ENCODE results near the gene BIRC5.

BIRC5 gene

DNA sequence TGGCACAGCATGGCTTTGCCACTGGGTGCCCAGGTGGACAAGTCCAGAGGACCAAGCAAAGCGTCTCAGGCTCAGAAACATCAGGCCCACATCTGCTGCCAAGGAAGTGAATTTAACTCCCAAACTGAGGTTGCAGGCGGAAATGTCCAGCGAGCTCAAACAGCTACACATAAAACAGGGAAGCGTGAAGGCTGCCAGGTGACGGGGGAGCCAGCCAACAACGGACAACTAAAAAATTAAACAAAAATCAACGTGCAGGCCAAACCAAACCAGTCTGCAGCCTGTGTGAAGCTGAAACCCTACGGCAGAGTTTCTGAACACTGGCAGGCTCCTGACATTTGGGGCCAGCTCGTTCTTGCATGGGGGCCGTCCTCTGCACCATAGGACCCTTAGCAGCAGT, 29.7 kb upstream of the BIRC5 start:
- DNase-seq = no peak

DNA sequence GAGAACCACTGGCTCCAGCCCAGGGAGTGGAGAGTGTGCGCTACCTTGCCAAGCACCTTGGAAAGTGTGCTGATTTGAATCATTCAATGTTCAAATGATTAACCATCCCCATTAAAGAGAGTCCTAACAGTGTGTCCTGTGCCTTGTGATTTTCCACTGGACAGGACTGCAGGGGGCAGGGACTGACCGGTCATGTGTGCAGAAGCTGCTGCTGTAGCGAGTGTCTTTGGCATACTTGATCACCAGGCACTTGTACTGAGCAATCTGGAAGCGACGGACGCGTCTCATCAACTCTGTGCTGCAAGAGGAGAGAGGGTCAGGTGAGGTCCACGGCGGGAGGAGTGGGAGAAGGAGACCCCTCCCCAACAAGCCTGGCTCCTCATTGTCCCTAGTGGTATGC, 29.2 kb upstream of the BIRC5 start:
- DNase-seq = no peak

DNA sequence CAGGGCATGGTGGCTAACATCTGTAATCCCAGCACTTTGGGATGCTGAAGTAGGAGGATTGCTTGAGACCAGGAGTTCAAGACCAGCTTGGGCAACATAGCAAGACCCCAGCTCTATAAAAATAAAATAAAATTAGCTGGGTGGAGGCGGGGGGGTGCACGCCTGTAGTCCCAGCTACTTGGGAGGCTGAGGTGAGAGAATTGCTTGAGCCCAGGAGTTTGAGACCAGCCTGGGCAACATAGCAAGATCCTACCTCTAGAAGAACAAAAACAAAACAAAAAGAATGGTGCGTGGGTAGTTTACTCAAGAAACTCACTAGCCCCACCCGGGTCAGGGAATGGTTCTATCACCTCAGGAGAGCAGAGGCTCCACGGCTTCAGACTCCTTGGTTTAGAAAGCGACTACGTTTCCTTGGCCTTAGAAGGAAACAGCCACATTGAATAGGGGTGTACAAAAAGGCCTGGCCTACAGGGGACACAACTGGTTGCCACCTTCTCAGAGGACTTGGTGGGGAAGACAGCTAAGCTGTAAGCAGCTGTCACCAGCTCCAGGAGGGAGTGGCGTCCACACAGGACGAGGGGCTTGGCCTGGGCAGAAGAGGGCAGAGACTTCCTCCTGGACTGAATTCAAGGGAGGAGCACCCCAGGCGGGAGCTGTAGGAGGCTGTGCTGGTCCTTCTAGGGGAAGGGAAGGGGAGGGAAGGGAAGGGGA, 27.9 kb upstream of the BIRC5 start:
- DNase-seq = peak; percentile 71

DNA sequence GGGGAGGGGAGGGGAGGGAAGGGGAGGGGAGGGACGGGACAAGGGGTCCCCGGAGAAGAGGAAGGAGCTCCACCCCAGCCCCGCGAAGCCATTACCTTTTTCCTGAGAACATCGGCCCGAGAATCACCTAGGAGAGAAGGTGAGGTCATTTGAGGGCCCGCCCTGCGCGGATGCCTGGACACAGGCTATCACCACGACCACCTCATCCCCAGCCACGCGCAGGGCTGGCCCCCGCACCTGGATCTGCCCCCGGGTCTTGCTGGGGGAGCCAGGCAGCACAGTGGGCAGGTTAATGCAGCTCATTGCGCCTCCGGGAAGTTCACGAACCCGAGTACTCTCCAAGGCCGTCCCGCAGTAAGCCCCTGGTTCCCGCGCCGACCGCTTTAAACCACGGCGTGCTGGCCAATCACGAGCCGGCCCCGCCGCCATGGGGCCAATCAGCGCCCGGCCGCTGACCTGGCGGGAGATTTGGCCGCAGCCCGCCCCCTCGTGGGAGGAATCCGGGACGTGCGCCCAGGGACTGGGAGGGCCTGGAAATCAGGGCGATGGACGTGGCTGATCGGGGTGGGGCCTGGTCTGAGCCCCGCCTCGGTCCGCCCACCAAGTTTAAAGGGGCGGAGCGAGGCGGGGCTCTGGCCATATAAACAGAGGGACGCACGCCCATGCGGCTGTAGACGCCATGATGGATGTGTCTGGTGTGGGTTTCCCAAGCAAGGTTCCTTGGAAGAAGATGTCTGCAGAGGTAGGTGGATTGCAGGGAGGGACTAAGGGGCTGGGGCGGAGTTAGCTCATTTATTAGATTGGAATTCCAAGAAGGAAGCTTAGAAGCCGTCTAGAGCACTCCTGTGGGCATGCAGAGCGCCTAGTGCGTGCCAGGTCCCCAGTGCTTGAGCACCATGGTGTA, 27.1 kb upstream of the BIRC5 start, which contains the start of the genes AFMID and TK1:
AFMID (plus strand) TSS at position 671 of the 904 bp plus-strand sequence; CDS start at position 680, 9 bp downstream.
TK1 (minus strand) TSS at position 361 of the 904 bp plus-strand sequence; CDS start at position 303, 58 bp downstream.
- peak; percentile 99 for DNase-seq

DNA sequence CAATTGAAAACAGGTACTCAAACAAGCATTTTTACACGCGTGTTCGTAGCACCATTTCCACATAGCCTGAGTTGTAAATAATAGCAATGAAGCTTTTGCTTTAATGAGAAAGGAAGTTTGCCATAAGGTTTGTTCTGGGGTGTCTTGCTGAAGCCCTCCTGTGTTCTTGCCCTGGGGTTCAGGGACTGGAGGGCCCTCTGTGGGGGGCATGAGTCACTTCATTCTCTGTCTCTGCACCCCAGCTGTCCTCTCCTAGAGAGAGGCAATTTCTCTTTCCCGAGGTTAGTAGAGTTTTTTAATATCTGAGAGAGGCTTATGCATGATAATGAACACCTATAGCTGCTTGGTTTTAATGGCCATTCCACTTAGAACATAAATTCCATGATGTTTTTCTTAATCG, 17.3 kb upstream of the BIRC5 start:
- DNase-seq = no peak

DNA sequence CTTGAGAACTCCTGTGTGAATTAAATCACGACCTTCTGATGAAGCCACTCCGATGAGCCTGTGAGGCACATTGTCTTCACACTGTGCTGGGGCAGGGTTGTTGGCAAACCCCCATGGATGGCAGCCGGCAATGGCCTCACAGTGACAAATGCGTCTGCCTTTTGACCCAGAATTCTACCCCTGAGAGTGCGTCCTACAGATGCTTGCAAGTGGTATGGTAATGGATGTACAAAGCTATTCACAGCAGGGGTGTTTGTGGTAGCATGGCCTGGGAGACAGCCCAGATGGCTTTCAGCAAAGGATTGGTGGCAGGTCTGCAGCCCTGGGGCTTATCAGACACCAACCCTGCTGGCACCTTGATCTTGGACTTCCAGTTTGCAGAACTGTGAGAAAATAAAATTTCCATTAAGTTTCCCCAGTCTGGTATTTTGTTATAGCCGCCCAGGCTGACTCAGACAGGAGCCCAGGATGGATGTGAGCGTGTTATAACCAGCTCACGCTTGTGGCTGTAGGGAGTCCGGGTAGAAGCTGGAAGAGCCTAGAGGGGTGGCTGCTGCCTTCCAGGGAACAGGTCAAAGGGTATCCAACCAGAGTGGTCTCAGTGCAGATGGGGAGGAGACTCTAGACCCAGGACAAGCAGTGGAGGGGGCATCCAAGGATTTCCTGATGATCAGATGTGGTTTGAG, 16.8 kb upstream of the BIRC5 start:
- DNase-seq = no peak

DNA sequence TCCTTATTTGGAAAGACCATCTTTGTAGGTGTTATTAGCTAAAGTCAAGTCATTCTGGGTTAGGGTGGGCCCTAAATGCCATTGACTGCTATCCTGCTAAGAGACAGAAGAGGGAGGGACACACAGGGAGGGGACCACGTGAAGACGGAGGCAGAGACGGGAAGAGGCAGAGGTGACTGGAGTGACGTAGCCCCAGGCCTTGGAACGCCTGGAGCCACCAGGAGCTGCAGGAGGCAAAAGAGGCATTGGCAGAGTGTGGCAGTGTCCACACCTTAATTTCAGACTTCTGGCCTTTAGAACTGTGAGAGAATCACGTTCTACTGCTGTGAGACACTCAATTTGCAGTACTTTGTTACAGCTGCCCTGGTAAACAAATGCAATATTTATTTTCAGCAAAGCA, 13.6 kb upstream of the BIRC5 start:
- DNase-seq = no peak

DNA sequence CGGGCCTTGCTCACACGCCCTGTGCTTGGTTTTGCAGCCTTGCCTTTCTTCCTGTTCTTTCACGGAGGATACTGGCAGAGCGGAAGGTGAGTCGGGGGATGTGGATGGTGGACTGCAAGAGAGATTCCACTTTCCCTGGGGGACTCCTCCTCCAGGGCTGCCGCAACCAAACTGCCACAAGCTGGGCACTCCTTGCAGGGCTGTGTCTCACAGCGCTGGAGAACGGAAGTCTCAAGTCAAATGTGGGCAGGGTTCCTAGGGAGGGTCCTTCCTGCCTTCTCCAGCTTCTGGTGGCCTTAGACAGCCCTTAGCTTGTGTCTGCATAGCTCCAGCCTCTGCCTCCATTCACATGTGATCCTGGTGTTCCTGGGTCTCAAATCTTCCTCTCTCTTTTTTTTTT, 11.4 kb upstream of the BIRC5 start:
- no peak for DNase-seq

DNA sequence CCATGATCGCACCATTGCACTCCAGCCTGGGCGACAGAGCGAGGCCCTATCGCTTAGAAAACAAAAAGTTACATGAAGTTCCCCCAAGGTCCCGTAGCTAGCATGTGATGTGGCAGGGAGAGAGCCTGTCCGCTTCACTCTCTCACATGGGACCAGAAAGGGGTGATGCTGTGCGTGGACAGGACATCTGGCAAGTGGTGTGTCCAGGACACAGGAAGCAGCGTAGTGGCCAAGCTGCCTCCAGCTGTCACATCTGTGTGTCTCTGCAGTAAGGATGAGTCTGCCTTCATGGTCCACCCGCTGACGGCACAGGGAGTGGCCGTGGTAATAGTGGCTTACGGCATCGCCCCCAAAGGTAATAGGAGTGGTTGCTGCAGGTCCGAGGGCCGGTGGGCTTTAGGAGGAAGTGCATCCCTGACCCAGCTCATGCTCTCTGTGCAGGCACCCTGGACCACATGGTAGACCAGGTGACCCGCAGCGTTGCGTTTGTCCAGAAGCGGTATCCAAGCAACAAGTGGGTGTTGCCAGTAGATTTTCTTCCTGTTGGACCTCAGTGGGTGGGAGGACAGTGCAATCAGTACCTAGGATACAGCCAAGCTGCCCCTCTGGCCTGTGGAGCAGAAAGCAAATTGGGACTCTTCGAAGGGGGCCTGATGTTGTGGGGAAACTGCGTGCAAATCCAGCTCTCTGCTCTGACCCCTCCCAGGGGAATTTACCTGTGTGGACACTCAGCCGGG, 9.5 kb upstream of the BIRC5 start:
- no peak for DNase-seq

DNA sequence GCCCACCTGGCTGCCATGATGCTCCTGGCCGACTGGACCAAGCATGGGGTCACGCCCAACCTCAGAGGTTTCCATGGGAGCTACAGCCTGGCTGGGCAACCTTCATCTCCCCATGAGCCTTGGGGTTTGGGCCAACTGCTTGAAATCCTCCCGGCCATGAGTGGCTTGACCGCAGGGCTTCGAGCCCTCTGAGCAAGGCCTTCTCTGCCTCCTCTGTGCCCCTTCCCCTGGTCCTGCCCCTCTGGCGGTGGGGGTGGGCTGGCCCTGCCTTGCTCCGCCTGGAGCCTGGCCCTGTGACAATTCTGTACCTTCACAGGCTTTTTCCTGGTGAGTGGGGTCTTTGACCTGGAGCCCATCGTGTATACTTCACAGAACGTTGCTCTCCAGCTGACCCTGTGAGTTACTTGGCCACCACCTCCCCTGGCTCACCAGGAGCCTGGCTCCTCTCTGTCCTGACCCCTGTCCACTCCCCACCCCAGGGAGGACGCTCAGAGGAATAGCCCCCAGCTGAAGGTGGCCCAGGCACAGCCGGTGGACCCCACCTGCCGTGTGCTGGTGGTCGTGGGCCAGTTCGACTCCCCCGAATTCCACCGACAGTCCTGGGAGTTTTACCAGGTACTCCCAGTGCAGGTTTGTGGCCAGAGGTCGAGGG, 8.8 kb upstream of the BIRC5 start:
- DNase-seq = no peak

DNA sequence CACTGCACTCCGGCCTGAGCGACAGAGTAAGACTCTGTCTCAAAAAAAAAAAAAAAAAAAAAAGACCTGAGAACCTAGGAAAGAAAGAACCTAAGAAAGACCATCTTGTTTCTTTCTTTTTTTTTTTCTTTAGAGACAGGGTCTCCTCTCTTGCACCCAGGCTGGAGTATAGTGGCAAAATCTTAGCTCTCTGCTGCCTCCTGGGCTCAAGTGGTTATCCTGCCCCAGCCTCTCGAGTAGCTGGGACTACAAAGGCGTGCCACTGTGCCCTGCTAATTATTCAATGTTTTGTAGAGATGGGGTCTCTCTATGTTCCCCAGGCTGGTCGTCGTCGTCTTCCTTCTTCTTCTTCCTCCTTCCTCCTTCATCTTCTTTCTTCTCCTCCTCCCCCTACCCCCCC, 7.8 kb upstream of the BIRC5 start:
- no peak for DNase-seq

DNA sequence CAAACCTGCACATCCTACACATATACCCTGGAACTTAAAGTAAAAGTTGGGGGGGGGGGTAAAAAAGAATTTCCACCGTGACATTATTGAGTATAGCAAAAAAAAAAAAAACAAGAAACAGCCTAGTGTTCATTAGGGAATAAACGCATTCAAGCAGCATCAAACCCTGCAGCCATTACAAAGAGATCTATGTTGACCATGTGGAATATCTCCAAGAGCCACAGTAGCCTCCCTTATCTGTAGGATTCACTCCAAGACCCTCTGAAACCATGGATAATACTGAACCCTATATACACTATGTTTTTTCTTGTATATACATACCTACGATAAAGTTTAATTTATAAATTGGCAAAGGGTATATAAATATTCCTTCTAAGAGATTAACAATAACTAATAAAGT, 5.6 kb upstream of the BIRC5 start:
- no peak for DNase-seq

DNA sequence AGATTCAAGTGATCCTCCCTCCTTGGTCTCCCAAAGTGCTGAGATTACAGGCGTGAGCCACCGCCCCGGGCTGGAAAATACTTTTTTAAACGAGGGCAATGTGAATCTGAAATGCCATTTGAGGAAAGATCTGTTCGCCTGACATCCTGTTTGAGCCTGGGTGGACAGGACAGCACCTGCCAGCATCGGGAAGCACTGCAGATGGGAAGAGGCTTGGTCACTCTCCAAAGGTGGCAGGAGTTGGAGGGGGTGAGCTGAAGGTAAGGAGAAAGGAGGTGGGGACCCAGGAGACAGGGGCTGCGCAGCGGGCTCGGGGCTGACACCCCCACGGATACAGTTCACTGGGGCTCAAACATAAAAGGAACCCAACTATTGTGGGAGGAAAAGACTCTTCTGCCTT, 3.9 kb upstream of the BIRC5 start:
- DNase-seq = no peak

DNA sequence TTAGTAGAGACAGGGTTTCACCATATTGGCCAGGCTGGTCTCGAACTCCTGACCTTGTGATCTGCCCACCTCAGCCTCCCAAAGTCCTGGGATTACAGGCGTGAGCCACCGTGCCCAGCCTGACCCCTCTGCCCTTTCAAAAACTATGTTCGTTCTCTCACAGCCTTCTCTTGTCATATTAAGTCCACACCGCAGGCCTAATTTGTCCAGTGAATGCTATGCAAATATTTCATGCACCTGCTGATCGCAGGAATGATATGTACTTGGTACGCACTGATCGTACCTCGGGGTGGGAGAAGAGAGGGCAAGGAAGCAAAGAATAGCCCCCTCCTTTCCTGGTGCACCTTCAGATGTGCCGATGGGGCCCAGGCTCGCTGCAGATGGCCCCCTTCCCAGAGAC, 3.0 kb upstream of the BIRC5 start:
- DNase-seq = no peak

DNA sequence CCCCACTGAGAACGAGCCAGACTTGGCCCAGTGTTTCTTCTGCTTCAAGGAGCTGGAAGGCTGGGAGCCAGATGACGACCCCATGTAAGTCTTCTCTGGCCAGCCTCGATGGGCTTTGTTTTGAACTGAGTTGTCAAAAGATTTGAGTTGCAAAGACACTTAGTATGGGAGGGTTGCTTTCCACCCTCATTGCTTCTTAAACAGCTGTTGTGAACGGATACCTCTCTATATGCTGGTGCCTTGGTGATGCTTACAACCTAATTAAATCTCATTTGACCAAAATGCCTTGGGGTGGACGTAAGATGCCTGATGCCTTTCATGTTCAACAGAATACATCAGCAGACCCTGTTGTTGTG, 631 bp downstream of the BIRC5 start:
- DNase-seq = no peak

DNA sequence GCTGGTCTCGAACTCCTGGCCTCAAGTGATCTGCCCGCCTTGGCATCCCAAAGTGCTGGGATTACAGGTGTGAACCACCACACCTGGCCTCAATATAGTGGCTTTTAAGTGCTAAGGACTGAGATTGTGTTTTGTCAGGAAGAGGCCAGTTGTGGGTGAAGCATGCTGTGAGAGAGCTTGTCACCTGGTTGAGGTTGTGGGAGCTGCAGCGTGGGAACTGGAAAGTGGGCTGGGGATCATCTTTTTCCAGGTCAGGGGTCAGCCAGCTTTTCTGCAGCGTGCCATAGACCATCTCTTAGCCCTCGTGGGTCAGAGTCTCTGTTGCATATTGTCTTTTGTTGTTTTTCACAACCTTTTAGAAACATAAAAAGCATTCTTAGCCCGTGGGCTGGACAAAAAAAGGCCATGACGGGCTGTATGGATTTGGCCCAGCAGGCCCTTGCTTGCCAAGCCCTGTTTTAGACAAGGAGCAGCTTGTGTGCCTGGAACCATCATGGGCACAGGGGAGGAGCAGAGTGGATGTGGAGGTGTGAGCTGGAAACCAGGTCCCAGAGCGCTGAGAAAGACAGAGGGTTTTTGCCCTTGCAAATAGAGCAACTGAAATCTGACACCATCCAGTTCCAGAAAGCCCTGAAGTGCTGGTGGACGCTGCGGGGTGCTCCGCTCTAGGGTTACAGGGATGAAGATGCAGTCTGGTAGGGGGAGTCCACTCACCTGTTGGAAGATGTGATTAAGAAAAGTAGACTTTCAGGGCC, 5.5 kb downstream of the BIRC5 start:
- no peak for DNase-seq

DNA sequence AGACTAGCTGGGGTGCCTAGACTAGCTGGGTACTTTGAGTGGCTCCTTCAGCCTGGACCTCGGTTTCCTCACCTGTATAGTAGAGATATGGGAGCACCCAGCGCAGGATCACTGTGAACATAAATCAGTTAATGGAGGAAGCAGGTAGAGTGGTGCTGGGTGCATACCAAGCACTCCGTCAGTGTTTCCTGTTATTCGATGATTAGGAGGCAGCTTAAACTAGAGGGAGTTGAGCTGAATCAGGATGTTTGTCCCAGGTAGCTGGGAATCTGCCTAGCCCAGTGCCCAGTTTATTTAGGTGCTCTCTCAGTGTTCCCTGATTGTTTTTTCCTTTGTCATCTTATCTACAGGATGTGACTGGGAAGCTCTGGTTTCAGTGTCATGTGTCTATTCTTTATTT, 9.0 kb downstream of the BIRC5 start:
- DNase-seq = no peak

DNA sequence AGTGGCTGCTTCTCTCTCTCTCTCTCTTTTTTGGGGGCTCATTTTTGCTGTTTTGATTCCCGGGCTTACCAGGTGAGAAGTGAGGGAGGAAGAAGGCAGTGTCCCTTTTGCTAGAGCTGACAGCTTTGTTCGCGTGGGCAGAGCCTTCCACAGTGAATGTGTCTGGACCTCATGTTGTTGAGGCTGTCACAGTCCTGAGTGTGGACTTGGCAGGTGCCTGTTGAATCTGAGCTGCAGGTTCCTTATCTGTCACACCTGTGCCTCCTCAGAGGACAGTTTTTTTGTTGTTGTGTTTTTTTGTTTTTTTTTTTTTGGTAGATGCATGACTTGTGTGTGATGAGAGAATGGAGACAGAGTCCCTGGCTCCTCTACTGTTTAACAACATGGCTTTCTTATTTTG, 9.7 kb downstream of the BIRC5 start:
- no peak for DNase-seq

DNA sequence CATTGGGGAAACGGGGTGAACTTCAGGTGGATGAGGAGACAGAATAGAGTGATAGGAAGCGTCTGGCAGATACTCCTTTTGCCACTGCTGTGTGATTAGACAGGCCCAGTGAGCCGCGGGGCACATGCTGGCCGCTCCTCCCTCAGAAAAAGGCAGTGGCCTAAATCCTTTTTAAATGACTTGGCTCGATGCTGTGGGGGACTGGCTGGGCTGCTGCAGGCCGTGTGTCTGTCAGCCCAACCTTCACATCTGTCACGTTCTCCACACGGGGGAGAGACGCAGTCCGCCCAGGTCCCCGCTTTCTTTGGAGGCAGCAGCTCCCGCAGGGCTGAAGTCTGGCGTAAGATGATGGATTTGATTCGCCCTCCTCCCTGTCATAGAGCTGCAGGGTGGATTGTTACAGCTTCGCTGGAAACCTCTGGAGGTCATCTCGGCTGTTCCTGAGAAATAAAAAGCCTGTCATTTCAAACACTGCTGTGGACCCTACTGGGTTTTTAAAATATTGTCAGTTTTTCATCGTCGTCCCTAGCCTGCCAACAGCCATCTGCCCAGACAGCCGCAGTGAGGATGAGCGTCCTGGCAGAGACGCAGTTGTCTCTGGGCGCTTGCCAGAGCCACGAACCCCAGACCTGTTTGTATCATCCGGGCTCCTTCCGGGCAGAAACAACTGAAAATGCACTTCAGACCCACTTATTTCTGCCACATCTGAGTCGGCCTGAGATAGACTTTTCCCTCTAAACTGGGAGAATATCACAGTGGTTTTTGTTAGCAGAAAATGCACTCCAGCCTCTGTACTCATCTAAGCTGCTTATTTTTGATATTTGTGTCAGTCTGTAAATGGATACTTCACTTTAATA, 10.4 kb downstream of the BIRC5 start:
- DNase-seq = no peak

DNA sequence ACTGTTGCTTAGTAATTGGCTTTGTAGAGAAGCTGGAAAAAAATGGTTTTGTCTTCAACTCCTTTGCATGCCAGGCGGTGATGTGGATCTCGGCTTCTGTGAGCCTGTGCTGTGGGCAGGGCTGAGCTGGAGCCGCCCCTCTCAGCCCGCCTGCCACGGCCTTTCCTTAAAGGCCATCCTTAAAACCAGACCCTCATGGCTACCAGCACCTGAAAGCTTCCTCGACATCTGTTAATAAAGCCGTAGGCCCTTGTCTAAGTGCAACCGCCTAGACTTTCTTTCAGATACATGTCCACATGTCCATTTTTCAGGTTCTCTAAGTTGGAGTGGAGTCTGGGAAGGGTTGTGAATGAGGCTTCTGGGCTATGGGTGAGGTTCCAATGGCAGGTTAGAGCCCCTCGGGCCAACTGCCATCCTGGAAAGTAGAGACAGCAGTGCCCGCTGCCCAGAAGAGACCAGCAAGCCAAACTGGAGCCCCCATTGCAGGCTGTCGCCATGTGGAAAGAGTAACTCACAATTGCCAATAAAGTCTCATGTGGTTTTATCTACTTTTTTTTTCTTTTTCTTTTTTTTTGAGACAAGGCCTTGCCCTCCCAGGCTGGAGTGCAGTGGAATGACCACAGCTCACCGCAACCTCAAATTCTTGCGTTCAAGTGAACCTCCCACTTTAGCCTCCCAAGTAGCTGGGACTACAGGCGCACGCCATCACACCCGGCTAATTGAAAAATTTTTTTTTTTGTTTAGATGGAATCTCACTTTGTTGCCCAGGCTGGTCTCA, 11.2 kb downstream of the BIRC5 start:
- DNase-seq = no peak

Data from OCI-M1 (cell line).